OCI-LY7 (cell line): ENCODE results near the gene MARS1.

ENCODE experiments used
- CTCF ChIP-seq: fragments of 200-600 bp; sonication (generic); conservative IDR thresholded peaks from 2 replicates; pipeline ENCODE4 v1.5.1; 2014; ENCODE audit warnings: mild to moderate bottlenecking, antibody characterized with exemption, low read length, moderate library complexity, mixed read lengths
- EZH2phosphoT487 ChIP-seq: fragments of 200-600 bp; sonication (generic); IDR thresholded peaks from 2 replicates; pipeline ENCODE4 v1.6.1; 2018; ENCODE audit warnings: low read depth, borderline replicate concordance, mild to moderate bottlenecking, mixed run types, antibody characterized with exemption, low read length, moderate library complexity, mixed read lengths

- TF ChIP-seq CTCF (no peak), EZH2phosphoT487 (no peak)
Observed at GRCh38 chr12:57467915-57468314, 20.0 kb upstream of the MARS1 start.
